Measurements from ENCODE around the gene NKAIN2.

- TF ChIP-seq CTCF (conservative IDR thresholded peaks at IDR 0.05; ENCODE audit: low read depth, low read length), result no peak
- no peak for TF ChIP-seq EZH2 (IDR thresholded peaks at IDR 0.05; ENCODE audit: borderline replicate concordance, low read depth, low read length, poor library complexity, severe bottlenecking)
Observed at GRCh38 chr6:124158024-124158423, 354.4 kb downstream of the NKAIN2 start.
